ENCODE measurements around the gene ZNF444.
A peak's percentile ranks its signal among the peaks of the same experiment; 100 is the strongest.

DNA sequence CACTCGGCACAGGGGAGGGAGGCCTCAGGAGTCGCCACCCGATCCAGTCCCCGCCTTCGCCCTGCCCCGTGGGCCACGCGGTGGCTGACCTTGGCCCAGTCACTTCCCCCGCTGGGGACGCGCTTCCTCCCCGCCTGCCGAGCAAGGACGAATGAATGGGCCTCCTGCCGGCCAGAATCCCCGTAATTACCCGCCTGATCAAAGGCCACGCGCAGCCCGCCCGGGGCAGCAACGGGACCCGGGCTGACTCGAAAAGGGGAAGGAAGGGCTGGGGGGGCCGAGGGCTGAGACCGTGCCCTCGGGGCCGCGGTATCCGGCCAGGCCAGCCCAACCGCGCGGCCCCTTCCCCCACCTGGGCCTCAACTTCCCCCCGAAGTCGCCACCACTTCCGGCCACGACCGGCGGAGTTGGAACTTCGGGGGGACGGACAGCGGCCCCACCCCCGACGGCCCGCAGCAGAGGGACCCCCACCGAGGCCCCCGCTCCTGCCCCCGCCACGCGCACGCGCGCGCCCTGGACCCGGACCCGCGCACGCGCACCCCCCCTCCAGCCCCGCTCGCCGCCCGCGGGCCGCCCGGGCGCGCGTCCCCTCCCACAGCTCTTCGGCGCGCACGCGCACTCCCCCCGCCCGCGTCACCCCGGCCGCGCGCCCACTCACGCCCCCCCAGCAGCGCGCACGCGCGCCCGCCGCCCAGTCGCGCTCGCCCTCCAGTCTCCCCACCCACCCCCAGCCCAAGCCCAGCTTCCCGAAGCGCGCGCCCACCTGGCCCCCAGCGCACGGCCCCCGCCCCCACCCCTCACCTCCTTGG is 20.5 kb upstream of the ZNF444 start:
- TF ChIP-seq TAF1 (IDR thresholded peaks at IDR 0.05; ENCODE audit: borderline replicate concordance, low read depth, low read length) (no peak), POLR2AphosphoS5 (IDR thresholded peaks at IDR 0.05; ENCODE audit: low read depth, low read length) (peak; percentile 63; the same call in 1 of the 2 replicates)
